Hepatocyte (in vitro differentiated cells): ENCODE results near the gene RPL13A.

Source experiments
- CTCF ChIP-seq: fragments of 200-600 bp; sonication (generic); IDR thresholded peaks from 2 replicates; pipeline ENCODE4 v1.5.1; 2016; ENCODE audit warnings: antibody characterized with exemption, mild to moderate bottlenecking; ENCODE audit not compliant: poor library complexity
- EZH2 ChIP-seq: fragments of 200-600 bp; sonication (generic); IDR thresholded peaks from 2 replicates; pipeline ENCODE4 v1.6.1; 2016; ENCODE audit warnings: antibody characterized with exemption, mild to moderate bottlenecking, borderline replicate concordance

DNA sequence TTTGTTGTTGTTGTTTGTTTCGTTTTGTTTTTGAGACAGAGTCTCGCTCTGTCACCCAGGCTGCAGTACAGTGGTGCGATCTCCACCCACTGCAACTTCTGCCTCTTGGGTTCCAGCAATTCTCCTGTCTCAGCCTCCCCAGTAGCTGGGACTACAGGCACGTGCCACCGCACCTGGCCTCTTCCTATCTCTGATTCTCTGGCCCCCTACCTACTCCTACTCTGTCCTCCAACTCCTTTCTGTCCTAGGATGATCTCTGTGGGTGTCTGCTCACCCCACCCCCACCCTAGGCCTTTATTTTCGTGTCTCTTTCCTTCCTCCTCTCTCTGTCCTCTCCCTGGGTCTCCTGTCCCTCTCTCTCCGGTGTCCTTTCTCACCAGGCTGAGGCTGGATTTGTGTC is 37.0 kb upstream of the RPL13A start:
- TF ChIP-seq CTCF (no peak), EZH2 (no peak)
